Measurements from ENCODE around the gene LRFN2. TPM values are rescaled to one million over a fixed set of nuclear protein-coding genes. Genes with fewer than 3 reads are reported as not detected.

The LRFN2 gene
- total and polyA plus RNA-seq, 2 donors (not counting 1 experiment from before 2014, with no cell fraction given), result not detected

DNA sequence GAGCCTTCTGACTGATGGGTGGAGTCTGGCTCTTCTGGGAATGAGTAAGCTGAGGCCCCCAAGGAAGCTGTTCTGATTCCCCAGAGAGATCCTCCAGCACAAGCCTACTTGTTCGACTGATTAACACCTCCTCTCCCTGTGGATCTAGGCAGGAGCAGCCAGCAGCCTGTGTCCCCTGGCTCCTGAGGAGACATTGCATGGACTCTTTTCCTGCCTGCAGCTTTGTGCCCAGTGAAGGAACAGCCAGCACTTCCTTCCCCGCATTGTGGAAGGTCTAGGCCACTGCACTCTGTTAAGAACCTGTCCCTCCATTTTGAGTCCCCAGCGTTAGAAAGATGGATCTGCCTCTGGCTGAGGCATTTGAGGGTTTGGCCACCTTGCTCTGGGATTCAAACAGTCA is 29.1 kb downstream of the LRFN2 start:
- H3K4me1 Mint-ChIP-seq, result no peaks in the 10 kb centered on the region
- no peak overlapping the region for H2AFZ ChIP-seq (ENCODE audit: insufficient read depth, low read depth, low read length, poor library complexity, severe bottlenecking)
- no peaks in the 10 kb centered on the region for H3K79me2 ChIP-seq (ENCODE audit: control insufficient read depth, insufficient read depth, low read length)
- no peak for TF ChIP-seq CTCF (IDR thresholded peaks at IDR 0.05)
- TF ChIP-seq EZH2 (IDR thresholded peaks at IDR 0.05; ENCODE audit: borderline replicate concordance, insufficient read depth, low read depth, low read length, poor library complexity, severe bottlenecking), result no peak
- no peak overlapping the region for H3K9ac ChIP-seq (ENCODE audit: low read length)
- H3K27ac Mint-ChIP-seq, result no peak overlapping the region
- H4K20me1 ChIP-seq (ENCODE audit: control insufficient read depth, insufficient read depth, low read length, poor library complexity, severe bottlenecking), result no peaks in the 10 kb centered on the region
- no peak overlapping the region for H3K4me2 ChIP-seq (replicated peaks; ENCODE audit: low read depth, low read length, poor library complexity, severe bottlenecking)
- 67% methylated on average over 3 of the region's 3 CpGs for WGBS (ENCODE audit: insufficient coverage)
- no peaks in the 10 kb centered on the region for H3K4me1 ChIP-seq (ENCODE audit: control insufficient read depth in 2 of 2, insufficient read depth in 2 of 2, low read length in 2 of 2)
- CTCF ChIA-PET, result no interaction called here
- POLR2A ChIA-PET, result no interaction called here
- H3K27me3 Mint-ChIP-seq, result peaks cover 7% of the 10 kb centered on the region
- no peaks in the 10 kb centered on the region for H3K9me3 Mint-ChIP-seq (ENCODE audit: insufficient read depth)
- no peak overlapping the region for H3K4me3 ChIP-seq (ENCODE audit: control extremely low read depth in 1 of 5, extremely low read depth in 1 of 5, insufficient read depth in 1 of 5, low read depth in 2 of 5, low read length in 4 of 5)
- no peak for DNase-seq
- no peak overlapping the region for H3K27ac ChIP-seq (ENCODE audit: low read length in 2 of 2)
- no peak for ATAC-seq (ENCODE audit: low read depth)
- no peak overlapping the region for H3K4me3 Mint-ChIP-seq
- no peaks in the 10 kb centered on the region for H3K36me3 ChIP-seq (replicated peaks in 1 of 2; ENCODE audit: control extremely low read depth in 1 of 2, control insufficient read depth in 1 of 2, extremely low read depth in 1 of 2, insufficient read depth in 2 of 2, low read length in 1 of 2)
- intact Hi-C loops (cut with micrococcal nuclease), result no loop called here
- no peaks in the 10 kb centered on the region for H3K9me3 ChIP-seq (ENCODE audit: control extremely low read depth in 1 of 3, control insufficient read depth in 2 of 3, insufficient read depth in 1 of 3, low read length in 2 of 3)
- no peaks in the 10 kb centered on the region for H3K27me3 ChIP-seq (replicated peaks in 1 of 4; ENCODE audit: control extremely low read depth in 1 of 4, control insufficient read depth in 3 of 4, insufficient read depth in 4 of 4, low read length in 3 of 4)

DNA sequence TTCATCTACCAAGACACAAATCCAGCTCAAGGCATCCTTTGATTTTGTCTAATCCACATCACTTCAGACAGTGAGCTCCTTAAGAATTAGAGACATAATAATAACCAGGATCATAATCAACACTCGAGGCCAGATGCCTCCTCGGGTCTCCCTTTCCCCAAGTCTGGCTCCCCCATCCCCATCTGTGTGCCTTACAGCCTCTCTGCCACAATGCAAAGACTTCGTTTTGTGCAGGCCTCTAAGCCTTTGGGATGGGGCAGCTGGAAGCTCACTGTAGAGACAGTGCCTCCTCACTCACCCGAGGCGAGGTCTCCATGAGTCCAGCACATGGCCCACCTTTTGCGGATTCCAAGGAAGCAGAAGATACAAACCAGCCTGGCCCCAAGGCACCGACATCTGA is 30.3 kb downstream of the LRFN2 start:
- Histone ChIP-seq H3K4me1 (ENCODE audit: control insufficient read depth in 2 of 2, insufficient read depth in 2 of 2, low read length in 2 of 2) (no peaks in the 10 kb centered on the region), H3K4me3 (ENCODE audit: control extremely low read depth in 1 of 5, extremely low read depth in 1 of 5, insufficient read depth in 1 of 5, low read depth in 2 of 5, low read length in 4 of 5) (no peak overlapping the region), H3K27me3 (replicated peaks in 1 of 4; ENCODE audit: control extremely low read depth in 1 of 4, control insufficient read depth in 3 of 4, insufficient read depth in 4 of 4, low read length in 3 of 4) (no peaks in the 10 kb centered on the region), H3K9ac (ENCODE audit: low read length) (no peak overlapping the region), H3K4me2 (replicated peaks; ENCODE audit: low read depth, low read length, poor library complexity, severe bottlenecking) (no peak overlapping the region), H2AFZ (ENCODE audit: insufficient read depth, low read depth, low read length, poor library complexity, severe bottlenecking) (no peak overlapping the region), H3K27ac (ENCODE audit: low read length in 2 of 2) (no peak overlapping the region), H3K36me3 (replicated peaks in 1 of 2; ENCODE audit: control extremely low read depth in 1 of 2, control insufficient read depth in 1 of 2, extremely low read depth in 1 of 2, insufficient read depth in 2 of 2, low read length in 1 of 2) (no peaks in the 10 kb centered on the region), H3K9me3 (ENCODE audit: control extremely low read depth in 1 of 3, control insufficient read depth in 2 of 3, insufficient read depth in 1 of 3, low read length in 2 of 3) (no peaks in the 10 kb centered on the region), H3K79me2 (ENCODE audit: control insufficient read depth, insufficient read depth, low read length) (no peaks in the 10 kb centered on the region), H4K20me1 (ENCODE audit: control insufficient read depth, insufficient read depth, low read length, poor library complexity, severe bottlenecking) (no peaks in the 10 kb centered on the region)
- Mint-ChIP-seq H3K9me3 (ENCODE audit: insufficient read depth) (no peaks in the 10 kb centered on the region), H3K27me3 (peaks cover 4% of the 10 kb centered on the region), H3K27ac (no peak overlapping the region), H3K4me3 (no peak overlapping the region), H3K4me1 (no peaks in the 10 kb centered on the region)
- intact Hi-C loops (cut with micrococcal nuclease), result no loop called here
- ATAC-seq (ENCODE audit: low read depth) (no peak), DNase-seq (no peak)
- TF ChIP-seq EZH2 (IDR thresholded peaks at IDR 0.05; ENCODE audit: borderline replicate concordance, insufficient read depth, low read depth, low read length, poor library complexity, severe bottlenecking), result no peak
- no peak for TF ChIP-seq CTCF (IDR thresholded peaks at IDR 0.05)
- CTCF ChIA-PET, result no interaction called here
- 84% methylated on average over 5 of the region's 7 CpGs for WGBS (ENCODE audit: insufficient coverage)
- POLR2A ChIA-PET, result no interaction called here
